Chondrocyte (in vitro differentiated cells): ENCODE results near the gene DOK3. TPM values are rescaled to one million over a fixed set of nuclear protein-coding genes. Genes with fewer than 3 reads are reported as not detected.

ENCODE experiments used
- DNase-seq: peaks from one replicate; pipeline ENCODE4 v3.0.0; 2021; ENCODE audit warnings: mixed read lengths, low spot score
- H3K27ac Mint-ChIP-seq: one replicate; pipeline ENCODE4 v1.8.0; 2021; ENCODE audit warnings: mild to moderate bottlenecking, moderate library complexity, mixed read lengths; ENCODE audit not compliant: unreplicated experiment
- H3K27me3 Mint-ChIP-seq: 2 replicates; pipeline ENCODE4 v1.8.0; 2021; ENCODE audit warnings: low read depth, mixed read lengths
- H3K36me3 Mint-ChIP-seq: 2 replicates; pipeline ENCODE4 v1.8.0; 2021; ENCODE audit warnings: low read depth, mixed read lengths
- H3K4me1 Mint-ChIP-seq: 2 replicates; pipeline ENCODE4 v1.8.0; 2021; ENCODE audit warnings: low read depth, mild to moderate bottlenecking, mixed read lengths
- H3K4me3 Mint-ChIP-seq: one replicate; pipeline ENCODE4 v1.8.0; 2021; ENCODE audit warnings: mild to moderate bottlenecking, moderate library complexity, mixed read lengths; ENCODE audit not compliant: unreplicated experiment
- H3K9me3 Mint-ChIP-seq: 2 replicates; pipeline ENCODE4 v1.8.0; 2021; ENCODE audit warnings: low read depth, mixed read lengths
- CTCF ChIP-seq: fragments of 200-600 bp; sonication (generic); IDR thresholded peaks from 2 replicates; pipeline ENCODE4 v1.5.0; 2021; ENCODE audit warnings: antibody characterized with exemption, mild to moderate bottlenecking, moderate library complexity
- total RNA-seq: library from RNA; stranded (reverse); gene quantifications from 3 replicates; pipeline ENCODE4 v1.2.1, GENCODE V29; 2021

The DOK3 gene
- total RNA-seq, 1 donor from 2014 or later, result 7.5 TPM

- DNase-seq, result no peak
- peak; percentile 5 for TF ChIP-seq CTCF
- Mint-ChIP-seq H3K27me3 (no peaks in the 10 kb centered on the region), H3K4me3 (no peak overlapping the region), H3K36me3 (peaks cover 12% of the 10 kb centered on the region), H3K4me1 (peaks cover 17% of the 10 kb centered on the region), H3K9me3 (no peaks in the 10 kb centered on the region), H3K27ac (peak overlapping the region; percentile 74)
These were observed 51.6 kb downstream of the DOK3 start for GRCh38 chr5:177457852-177458681.

GRCh38 chr5:177456976-177457851 lies 52.4 kb downstream of the DOK3 start:
- H3K27me3 Mint-ChIP-seq, result no peaks in the 10 kb centered on the region
- H3K4me3 Mint-ChIP-seq, result no peak overlapping the region
- TF ChIP-seq CTCF, result peak; percentile 72
- H3K27ac Mint-ChIP-seq, result peak overlapping the region; percentile 74
- peaks cover 10% of the 10 kb centered on the region for H3K36me3 Mint-ChIP-seq
- H3K4me1 Mint-ChIP-seq, result peaks cover 17% of the 10 kb centered on the region
- DNase-seq, result peak; percentile 93
- H3K9me3 Mint-ChIP-seq, result no peaks in the 10 kb centered on the region

- H3K9me3 Mint-ChIP-seq, result no peaks in the 10 kb centered on the region
- H3K27me3 Mint-ChIP-seq, result no peaks in the 10 kb centered on the region
- peaks cover 9% of the 10 kb centered on the region for H3K36me3 Mint-ChIP-seq
- TF ChIP-seq CTCF, result peak; percentile 72
- no peak for DNase-seq
- H3K4me1 Mint-ChIP-seq, result peaks cover 17% of the 10 kb centered on the region
- H3K27ac Mint-ChIP-seq, result peak overlapping the region; percentile 92
- H3K4me3 Mint-ChIP-seq, result peak overlapping the region; percentile 38
These were observed 53.0 kb downstream of the DOK3 start for GRCh38 chr5:177456591-177456964.

- DNase-seq, result no peak
- H3K9me3 Mint-ChIP-seq, result no peaks in the 10 kb centered on the region
These were observed 53.7 kb downstream of the DOK3 start for GRCh38 chr5:177455661-177456590.

More at GRCh38 chr5:177455661-177456590, 53.7 kb downstream of the DOK3 start:
- TF ChIP-seq CTCF, result peak; percentile 97
- H3K4me1 Mint-ChIP-seq, result peaks cover 17% of the 10 kb centered on the region
- H3K4me3 Mint-ChIP-seq, result peak overlapping the region; percentile 68
- H3K36me3 Mint-ChIP-seq, result peaks cover 6% of the 10 kb centered on the region
- H3K27ac Mint-ChIP-seq, result peak overlapping the region; percentile 92
- H3K27me3 Mint-ChIP-seq, result no peaks in the 10 kb centered on the region
